VCaP (cell line): Measurements from ENCODE around the gene ZNF865.

Experiments
- H3K27ac ChIP-seq: fragments of 450-650 bp; 2 replicates; pipeline ENCODE4 v1.5.1; 2017
- TF ChIP-seq, protein P1 (sequence below): fragments of 450-650 bp; conservative IDR thresholded peaks from 2 replicates; pipeline ENCODE4 v1.5.1; 2017; ENCODE audit warnings: mild to moderate bottlenecking, moderate library complexity

ZNF865 gene

DNA sequence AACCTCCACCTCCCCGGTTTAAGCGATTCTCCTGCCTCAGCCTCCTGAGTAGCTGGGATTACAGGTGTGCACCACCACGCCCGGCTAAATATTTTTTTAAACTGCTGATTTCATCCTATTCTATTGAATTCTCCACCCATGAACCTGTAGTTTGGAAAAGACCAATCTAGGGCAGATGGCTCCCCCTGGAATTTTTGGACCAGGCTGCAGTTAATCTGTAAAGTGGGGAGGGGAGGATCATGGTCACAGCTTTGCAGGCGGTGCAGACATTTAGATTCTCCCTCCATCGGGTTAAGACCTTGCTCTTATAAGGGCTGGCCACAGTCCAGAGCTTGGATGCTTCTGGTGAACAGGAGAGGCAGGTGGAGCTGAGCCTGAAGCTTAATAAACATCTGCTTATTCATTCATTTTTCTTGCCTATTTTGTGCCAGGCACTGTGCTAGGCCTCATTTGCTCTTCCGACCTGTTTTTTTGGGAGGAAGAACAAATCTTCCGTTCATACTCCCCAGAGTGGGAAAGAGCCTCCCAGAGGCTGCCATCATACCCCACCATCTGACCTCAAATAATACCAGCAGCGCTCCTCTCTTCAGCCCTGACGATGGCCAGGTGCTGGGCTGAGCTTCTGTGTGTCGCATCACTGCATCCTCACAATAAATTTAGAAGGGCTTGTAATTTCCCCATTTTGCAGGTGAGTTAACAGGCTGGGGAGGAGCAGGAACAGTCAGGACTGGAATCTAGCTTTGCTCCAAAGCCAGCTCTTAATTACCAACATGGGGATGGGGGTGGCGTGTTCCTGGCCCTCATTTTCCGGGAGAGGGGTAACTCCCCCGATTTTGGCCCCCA is 41.7 kb downstream of the ZNF865 start:
- peak overlapping the region; percentile 96 for H3K27ac ChIP-seq

DNA sequence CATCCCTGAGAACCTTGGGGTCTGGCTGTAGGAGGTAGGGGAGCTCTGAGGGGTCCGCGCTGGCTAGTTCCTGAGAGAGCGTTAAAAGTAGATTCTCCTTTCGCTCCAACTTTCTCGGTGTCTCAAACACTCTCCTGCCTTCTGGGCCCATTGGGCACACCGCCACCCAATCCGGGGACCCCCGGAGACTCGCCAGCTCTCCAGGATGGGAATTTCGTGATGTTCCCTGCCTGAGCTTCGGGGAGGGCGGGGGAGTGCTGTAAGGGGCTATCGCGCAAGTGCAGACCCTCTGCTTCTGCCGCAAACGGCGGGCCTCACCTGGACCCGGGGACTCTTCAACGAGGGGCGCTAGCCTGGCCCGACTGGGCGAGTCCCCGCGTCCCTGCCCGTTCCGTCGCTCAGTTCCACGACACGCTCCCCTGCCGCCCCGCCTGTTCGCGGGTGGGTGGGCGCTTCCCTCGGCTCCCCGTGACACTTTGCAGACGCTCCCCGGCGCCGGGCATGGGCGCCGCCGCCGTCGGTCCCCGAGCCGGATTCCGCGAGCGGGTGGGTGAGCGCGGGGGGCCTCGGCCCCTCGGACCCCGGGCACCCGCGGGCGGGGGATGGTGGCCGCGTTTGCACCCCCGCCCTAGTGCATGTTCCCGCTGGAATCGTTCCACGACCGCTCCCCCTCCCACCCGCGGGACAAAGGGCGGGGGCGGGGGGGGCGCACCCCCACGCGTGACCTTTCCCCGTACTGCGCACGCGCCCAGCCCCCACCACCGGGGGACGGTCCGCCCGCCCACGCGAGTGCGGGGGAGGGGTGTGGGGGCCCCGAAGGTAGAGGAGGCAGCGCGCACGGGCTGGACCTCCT is 42.5 kb downstream of the ZNF865 start, which contains the start of gene CCDC106:
Gene CCDC106 (plus strand): TSS at position 481 of the 853 bp plus-strand sequence. CDS start 835 bp downstream, outside the sequence.
- H3K27ac ChIP-seq = peak within 1 kb of the TSS; percentile 96
- TF ChIP-seq, protein P1, sequence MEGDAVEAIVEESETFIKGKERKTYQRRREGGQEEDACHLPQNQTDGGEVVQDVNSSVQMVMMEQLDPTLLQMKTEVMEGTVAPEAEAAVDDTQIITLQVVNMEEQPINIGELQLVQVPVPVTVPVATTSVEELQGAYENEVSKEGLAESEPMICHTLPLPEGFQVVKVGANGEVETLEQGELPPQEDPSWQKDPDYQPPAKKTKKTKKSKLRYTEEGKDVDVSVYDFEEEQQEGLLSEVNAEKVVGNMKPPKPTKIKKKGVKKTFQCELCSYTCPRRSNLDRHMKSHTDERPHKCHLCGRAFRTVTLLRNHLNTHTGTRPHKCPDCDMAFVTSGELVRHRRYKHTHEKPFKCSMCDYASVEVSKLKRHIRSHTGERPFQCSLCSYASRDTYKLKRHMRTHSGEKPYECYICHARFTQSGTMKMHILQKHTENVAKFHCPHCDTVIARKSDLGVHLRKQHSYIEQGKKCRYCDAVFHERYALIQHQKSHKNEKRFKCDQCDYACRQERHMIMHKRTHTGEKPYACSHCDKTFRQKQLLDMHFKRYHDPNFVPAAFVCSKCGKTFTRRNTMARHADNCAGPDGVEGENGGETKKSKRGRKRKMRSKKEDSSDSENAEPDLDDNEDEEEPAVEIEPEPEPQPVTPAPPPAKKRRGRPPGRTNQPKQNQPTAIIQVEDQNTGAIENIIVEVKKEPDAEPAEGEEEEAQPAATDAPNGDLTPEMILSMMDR = no peak

More for the DNA sequence above, 41.7 kb downstream of the ZNF865 start:
- TF ChIP-seq, protein P1 = no peak

DNA sequence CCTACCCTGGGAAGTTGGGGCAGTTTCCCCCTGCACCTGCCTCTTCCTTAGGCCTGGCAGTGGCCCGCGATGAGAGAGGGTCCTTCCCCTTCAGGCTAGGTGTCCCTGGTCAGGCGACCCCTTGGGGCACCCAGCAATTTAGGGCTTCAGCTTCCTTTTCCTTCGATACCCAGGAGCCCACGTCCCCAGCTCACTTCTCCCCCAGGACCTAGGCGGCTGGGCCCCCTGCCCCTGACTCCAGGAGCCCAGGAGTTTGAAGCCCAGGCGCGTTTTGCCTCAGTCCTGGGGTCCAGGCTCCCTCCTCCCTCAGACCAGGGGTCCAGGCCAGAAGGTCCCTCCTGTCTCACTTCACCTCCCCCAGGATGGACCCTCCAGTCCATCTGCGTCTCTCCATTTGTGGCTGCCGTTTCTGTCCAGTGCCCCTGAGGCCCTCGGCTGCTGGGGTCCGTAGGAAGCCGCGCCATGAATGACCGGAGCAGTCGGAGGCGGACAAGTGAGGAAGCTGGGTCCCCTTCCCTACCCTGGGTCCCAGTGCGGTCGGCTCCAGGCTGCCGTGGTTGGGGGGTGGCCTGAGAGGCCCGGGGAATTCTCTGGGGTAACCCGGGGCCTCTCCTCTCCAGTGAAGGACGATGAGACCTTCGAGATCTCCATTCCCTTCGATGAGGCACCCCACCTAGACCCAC is 43.3 kb downstream of the ZNF865 start:
- TF ChIP-seq, protein P1 = no peak
- H3K27ac ChIP-seq = peak overlapping the region; percentile 96

DNA sequence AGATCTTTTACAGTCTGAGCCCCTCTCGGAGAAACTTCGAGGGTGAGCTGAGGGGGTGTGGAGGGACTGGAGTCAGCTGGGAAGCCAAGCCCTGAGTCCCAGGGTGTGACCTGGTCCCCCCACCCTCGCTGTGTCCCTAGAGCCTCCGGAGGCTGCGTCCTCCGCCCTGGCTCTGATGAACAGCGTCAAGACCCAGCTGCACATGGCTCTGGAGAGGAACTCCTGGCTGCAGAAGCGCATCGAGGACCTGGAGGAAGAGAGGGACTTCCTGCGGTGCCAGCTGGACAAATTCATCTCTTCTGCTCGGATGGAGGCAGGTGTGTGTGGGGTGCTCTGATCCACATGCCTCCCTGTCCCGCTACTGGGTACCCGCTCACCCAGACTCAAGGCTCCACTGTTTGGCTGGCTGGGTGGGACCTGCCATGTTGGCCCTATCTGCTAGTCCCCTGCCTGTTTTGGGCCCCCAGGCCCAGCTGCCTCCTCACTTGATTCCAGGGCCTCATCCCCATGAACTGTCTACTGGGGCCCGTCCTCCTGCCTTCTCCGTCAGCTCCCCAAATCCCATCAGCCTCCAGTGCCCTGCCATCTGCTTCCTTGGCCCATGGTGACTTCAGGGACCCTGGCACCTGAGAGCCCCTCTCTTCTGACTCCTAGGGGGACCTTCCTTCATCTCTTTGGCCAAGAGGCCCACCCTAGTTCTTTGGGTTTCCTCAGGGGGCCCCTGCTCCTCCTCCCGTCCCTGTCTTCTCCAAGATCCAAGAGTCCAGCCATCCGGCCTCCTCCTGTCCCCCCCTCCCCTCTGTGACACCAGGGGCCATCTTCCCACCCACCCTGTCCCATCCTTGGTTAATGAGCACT is 44.0 kb downstream of the ZNF865 start:
- TF ChIP-seq, protein P1 = no peak
- peak overlapping the region; percentile 96; the same call in 1 of the 2 replicates for H3K27ac ChIP-seq

DNA sequence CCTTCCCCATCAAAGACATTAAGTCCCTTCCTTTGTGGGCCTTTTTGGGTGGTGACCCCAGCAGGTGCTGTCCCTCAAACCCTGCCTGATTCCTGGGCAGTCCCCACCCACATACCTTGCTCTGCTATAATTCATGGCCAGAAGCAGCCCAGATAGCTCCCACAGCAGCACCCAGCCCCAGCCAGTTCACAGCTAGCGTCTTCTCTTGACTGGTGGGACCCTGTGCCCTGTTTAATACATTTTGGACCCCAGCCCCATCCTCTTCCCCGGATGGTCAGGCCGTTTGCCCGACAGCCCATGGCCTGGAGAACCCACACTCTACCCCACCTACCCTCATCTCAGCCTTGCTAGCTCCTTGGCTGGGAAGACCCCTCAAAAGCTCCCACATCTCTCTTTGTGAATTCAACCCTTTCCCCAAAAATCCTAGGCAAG is 44.7 kb downstream of the ZNF865 start:
- H3K27ac ChIP-seq = no peak overlapping the region
- TF ChIP-seq, protein P1 = no peak

DNA sequence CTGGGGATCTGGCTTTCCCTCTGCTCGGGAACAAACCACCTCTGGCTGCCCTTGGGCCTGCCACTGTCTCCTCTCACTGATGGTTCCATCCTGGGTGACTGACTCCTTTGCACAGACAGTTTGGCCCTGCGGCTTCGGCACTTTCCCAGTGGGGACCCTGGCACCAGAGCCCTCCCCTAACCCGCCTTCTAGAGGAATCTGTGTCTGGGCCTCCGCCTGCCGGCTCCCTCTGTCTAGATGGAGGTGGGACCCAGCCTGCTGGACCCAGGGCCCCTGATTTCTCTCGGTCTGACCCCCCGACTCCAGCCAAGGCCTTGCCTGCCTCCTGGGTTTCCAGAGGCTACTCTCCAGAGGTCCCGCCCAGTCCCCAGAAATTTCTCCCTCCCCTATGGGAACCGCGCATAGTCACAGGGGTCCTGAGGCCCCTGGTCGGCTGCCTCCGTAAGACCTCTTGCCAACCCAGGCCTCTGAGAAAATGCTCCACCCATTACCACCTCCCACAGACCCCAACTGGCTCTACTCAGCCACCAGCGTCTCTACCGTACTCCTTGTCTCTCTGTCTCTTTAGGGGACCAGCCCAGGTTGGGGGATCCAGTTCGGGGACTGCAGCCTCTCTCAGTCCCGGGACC is 45.3 kb downstream of the ZNF865 start:
- TF ChIP-seq, protein P1 = no peak
- no peak overlapping the region for H3K27ac ChIP-seq
